ENCODE results near the gene ITPKC.

ITPKC gene

DNA sequence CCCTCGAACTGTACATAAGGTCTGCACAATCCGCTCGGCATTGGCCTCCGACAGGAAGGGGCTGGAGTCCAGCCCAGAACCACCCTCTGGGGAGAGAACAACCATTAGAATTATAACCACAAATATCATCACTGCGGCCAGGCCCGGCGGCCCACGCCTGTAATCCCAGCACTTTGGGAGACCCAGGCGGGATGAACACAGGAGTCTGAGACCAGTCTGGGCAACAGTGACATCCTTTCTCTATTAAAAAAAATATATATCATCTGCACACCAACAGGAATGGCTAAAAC is 11.6 kb upstream of the ITPKC start:
- Histone ChIP-seq H3K4me1 (ENCODE audit: control insufficient read depth, insufficient read depth, low read length) (no peaks in the 10 kb centered on the region), H3K36me3 (ENCODE audit: control insufficient read depth, insufficient read depth, low read length) (peaks cover 16% of the 10 kb centered on the region), H3K4me3 (ENCODE audit: low read length) (no peak overlapping the region), H3K27me3 (ENCODE audit: control insufficient read depth, insufficient read depth, low read length) (no peaks in the 10 kb centered on the region), H3K9ac (ENCODE audit: low read length) (no peak overlapping the region), H3K9me3 (ENCODE audit: control insufficient read depth, low read length) (no peaks in the 10 kb centered on the region)

DNA sequence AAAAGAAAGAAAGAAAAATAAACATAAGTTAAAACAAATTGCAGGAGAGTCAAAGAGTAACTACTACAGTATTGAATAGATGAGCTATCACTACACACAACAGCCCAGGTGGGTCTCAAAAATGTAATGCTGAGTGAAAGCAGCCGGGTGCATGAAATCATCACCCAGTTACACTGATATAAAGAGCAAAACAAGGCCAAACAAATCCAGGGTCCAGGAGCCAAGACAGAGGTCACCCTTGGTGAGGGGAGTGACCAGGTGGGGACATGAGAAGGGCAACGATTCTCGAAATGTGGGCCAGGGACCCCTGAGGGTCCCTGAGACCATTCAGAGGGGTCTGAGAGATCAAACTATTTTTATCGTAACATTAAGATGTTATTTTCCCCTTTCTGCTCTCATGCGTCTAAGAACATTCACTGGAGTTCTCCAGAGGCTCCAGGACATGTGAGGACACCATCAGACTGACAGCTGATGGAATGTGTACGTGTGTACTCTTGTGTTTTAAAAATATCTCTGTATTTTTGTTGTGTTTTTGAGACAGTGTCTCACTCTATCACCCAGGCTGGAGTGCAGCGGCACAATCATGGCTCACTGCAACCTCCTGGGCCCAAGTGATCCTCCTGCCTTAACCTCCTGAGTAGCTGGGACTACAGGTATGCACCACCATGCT is 10.8 kb upstream of the ITPKC start:
- no peaks in the 10 kb centered on the region for H3K4me1 ChIP-seq (ENCODE audit: control insufficient read depth, insufficient read depth, low read length)
- H3K9ac ChIP-seq (ENCODE audit: low read length) = no peak overlapping the region
- peaks cover 16% of the 10 kb centered on the region for H3K36me3 ChIP-seq (ENCODE audit: control insufficient read depth, insufficient read depth, low read length)

DNA sequence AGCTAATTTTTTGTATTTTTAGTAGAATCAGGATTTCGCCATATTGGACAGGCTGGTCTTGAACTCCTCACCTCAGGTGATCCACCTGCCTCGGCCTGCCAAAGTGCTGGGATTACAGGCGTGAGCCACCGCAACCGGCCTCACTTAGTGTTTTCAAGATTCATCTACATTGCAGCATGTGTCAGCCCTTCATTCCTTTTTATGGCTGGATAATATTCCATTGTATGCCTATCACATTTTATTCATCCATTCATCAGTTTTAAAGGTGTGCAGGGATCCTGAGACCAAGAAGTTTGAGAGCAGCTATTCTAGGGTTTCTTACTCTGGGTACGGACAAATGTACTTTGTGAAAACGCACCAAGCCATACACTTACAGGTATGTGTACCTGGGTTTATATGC is 9.3 kb upstream of the ITPKC start:
- Histone ChIP-seq H3K36me3 (ENCODE audit: control insufficient read depth, insufficient read depth, low read length) (peaks cover 1% of the 10 kb centered on the region), H3K4me3 (ENCODE audit: low read length) (no peak overlapping the region), H3K9me3 (ENCODE audit: control insufficient read depth, low read length) (no peaks in the 10 kb centered on the region), H3K27me3 (ENCODE audit: control insufficient read depth, insufficient read depth, low read length) (no peaks in the 10 kb centered on the region), H3K9ac (ENCODE audit: low read length) (no peak overlapping the region), H3K4me1 (ENCODE audit: control insufficient read depth, insufficient read depth, low read length) (no peaks in the 10 kb centered on the region)

More for the DNA sequence above, 10.8 kb upstream of the ITPKC start:
- Histone ChIP-seq H3K27me3 (ENCODE audit: control insufficient read depth, insufficient read depth, low read length) (no peaks in the 10 kb centered on the region), H3K4me3 (ENCODE audit: low read length) (no peak overlapping the region), H3K9me3 (ENCODE audit: control insufficient read depth, low read length) (no peaks in the 10 kb centered on the region)

- H3K27me3 ChIP-seq (ENCODE audit: control insufficient read depth, insufficient read depth, low read length) = no peaks in the 10 kb centered on the region
- no peak overlapping the region for H3K4me3 ChIP-seq (ENCODE audit: low read length)
- no peaks in the 10 kb centered on the region for H3K36me3 ChIP-seq (ENCODE audit: control insufficient read depth, insufficient read depth, low read length)
- no peak overlapping the region for H3K9ac ChIP-seq (ENCODE audit: low read length)
- H3K4me1 ChIP-seq (ENCODE audit: control insufficient read depth, insufficient read depth, low read length) = peaks cover 6% of the 10 kb centered on the region
- H3K9me3 ChIP-seq (ENCODE audit: control insufficient read depth, low read length) = no peaks in the 10 kb centered on the region
These were observed 7.1 kb upstream of the ITPKC start for GRCh38 chr19:40709817-40710216.

DNA sequence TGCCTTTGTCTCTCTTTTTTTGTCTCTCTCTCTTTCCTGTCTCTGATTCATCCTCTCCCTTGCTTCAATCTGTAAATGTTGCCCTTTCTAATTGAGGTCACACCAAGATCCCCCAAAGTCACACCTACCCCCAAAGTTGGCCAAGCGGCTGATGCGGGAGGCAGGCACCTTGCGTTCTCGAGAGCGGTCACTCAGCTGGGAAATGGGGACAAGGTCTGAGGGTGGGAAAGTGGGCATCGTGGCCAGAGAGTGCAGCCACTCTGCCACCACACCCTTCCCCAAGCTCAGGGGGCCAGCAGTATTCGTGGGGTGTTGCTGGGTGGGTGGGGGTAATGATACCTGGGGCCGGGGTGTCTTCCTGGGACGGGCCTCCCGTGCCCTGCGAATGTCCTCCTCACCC is 3.0 kb upstream of the ITPKC start:
- Histone ChIP-seq H3K4me3 (ENCODE audit: low read length) (no peak overlapping the region), H3K9me3 (ENCODE audit: control insufficient read depth, low read length) (no peaks in the 10 kb centered on the region), H3K9ac (ENCODE audit: low read length) (peak overlapping the region; percentile 95), H3K36me3 (ENCODE audit: control insufficient read depth, insufficient read depth, low read length) (no peaks in the 10 kb centered on the region), H3K27me3 (ENCODE audit: control insufficient read depth, insufficient read depth, low read length) (no peaks in the 10 kb centered on the region), H3K4me1 (ENCODE audit: control insufficient read depth, insufficient read depth, low read length) (peaks cover 25% of the 10 kb centered on the region)

- H3K4me1 ChIP-seq (ENCODE audit: control insufficient read depth, insufficient read depth, low read length) = peaks cover 32% of the 10 kb centered on the region
These were observed 2.2 kb upstream of the ITPKC start for GRCh38 chr19:40714441-40715299.

DNA sequence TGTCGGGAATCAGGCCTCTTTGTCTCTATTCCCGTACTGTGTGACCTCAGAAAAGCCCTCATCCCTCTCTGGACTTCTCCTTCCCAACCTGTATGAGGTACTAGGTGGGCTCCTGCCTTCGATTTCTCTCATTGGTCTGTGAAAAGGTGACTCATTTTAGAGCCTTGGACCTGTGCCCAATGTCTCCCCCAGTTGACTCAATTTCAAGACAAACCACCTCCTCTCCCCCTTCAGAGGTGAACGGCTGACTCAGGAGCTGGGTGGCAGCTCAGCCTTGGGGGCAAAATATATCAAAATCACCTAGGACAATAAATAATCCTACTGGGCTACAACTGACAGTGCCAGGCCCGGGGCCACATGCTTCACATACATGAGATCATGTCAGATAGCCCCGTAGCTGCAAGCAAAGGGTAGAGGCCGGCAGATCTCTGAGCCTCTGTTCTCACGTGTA is 856 bp upstream of the ITPKC start:
- peak overlapping the region; percentile 76 for H3K4me3 ChIP-seq (ENCODE audit: low read length)
- peak overlapping the region; percentile 95 for H3K9ac ChIP-seq (ENCODE audit: low read length)
- H3K36me3 ChIP-seq (ENCODE audit: control insufficient read depth, insufficient read depth, low read length) = no peaks in the 10 kb centered on the region
- H3K27me3 ChIP-seq (ENCODE audit: control insufficient read depth, insufficient read depth, low read length) = no peaks in the 10 kb centered on the region
- no peaks in the 10 kb centered on the region for H3K9me3 ChIP-seq (ENCODE audit: control insufficient read depth, low read length)
- peaks cover 46% of the 10 kb centered on the region for H3K4me1 ChIP-seq (ENCODE audit: control insufficient read depth, insufficient read depth, low read length)

More at GRCh38 chr19:40714441-40715299, 2.2 kb upstream of the ITPKC start:
- no peaks in the 10 kb centered on the region for H3K9me3 ChIP-seq (ENCODE audit: control insufficient read depth, low read length)
- H3K4me3 ChIP-seq (ENCODE audit: low read length) = peak overlapping the region; percentile 76
- H3K9ac ChIP-seq (ENCODE audit: low read length) = peak overlapping the region; percentile 95
- H3K27me3 ChIP-seq (ENCODE audit: control insufficient read depth, insufficient read depth, low read length) = no peaks in the 10 kb centered on the region
- no peaks in the 10 kb centered on the region for H3K36me3 ChIP-seq (ENCODE audit: control insufficient read depth, insufficient read depth, low read length)

- Histone ChIP-seq H3K9ac (ENCODE audit: low read length) (peak overlapping the region; percentile 95), H3K36me3 (ENCODE audit: control insufficient read depth, insufficient read depth, low read length) (no peaks in the 10 kb centered on the region), H3K27me3 (ENCODE audit: control insufficient read depth, insufficient read depth, low read length) (no peaks in the 10 kb centered on the region), H3K4me1 (ENCODE audit: control insufficient read depth, insufficient read depth, low read length) (peaks cover 51% of the 10 kb centered on the region), H3K4me3 (ENCODE audit: low read length) (peak overlapping the region; percentile 76), H3K9me3 (ENCODE audit: control insufficient read depth, low read length) (no peaks in the 10 kb centered on the region)
These were observed 490 bp downstream of the ITPKC start for GRCh38 chr19:40717325-40717879.

DNA sequence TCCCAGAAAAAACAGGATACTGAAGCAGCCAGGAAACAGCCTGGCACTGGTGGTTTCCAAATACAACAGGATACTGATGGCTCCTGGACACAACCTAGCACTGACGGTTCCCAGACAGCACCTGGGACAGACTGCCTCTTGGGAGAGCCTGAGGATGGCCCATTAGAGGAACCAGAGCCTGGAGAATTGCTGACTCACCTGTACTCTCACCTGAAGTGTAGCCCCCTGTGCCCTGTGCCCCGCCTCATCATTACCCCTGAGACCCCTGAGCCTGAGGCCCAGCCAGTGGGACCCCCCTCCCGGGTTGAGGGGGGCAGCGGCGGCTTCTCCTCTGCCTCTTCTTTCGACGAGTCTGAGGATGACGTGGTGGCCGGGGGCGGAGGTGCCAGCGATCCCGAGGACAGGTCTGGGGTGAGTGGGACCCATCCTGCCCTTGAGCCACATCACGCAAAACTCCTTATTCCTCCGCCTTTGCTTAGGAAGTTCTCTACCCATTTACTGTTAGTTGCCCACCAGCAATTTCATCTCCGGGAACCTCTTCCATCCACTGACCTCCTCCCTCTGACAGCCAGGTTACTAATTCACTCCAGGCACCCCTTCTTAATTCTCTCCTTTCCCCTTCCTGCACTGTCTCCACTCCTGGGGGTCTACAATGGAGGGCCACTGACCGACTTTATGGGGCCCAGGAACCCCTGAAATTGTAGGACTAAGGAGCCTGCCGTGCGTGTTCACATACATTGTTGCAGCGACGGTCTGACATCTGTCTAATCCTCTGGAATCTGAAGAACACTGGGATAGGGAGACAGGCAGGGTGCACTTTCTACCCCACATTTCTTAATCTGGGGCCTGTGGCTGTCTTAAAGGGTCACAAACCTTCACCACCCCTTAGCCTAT is 1.2 kb downstream of the ITPKC start:
- H3K9me3 ChIP-seq (ENCODE audit: control insufficient read depth, low read length) = no peaks in the 10 kb centered on the region

DNA sequence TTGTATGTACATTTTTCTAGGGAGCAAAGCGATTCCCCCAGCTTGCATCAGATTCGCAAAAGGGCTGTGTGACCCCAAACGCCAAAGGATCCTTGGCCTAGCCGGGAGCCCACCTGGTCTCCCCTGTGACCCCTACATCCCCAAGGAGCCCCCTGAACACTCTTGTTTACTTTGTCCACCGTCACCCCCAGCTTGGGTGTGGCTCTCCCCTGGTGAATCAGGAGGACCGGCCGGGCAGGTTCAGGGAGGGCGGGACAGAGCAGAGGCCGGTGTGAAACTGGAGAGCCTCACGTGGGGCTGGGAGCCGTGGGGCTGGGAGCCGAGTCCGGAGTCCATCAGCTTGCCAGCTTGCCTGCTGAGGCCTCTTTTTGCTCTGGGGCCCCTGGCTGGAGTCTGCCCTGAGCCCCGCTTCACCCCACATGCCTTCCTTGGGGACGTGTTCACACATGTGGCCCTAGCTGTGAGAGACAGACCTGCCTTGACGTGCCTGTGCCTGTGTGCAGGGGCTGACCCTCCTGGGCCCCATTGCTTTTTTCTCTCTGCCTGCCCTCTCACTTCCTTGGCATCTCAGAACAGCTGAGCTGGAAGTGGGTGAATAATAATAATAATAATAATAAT is 2.0 kb downstream of the ITPKC start:
- Histone ChIP-seq H3K36me3 (ENCODE audit: control insufficient read depth, insufficient read depth, low read length) (no peaks in the 10 kb centered on the region), H3K4me3 (ENCODE audit: low read length) (peak overlapping the region; percentile 76), H3K4me1 (ENCODE audit: control insufficient read depth, insufficient read depth, low read length) (peaks cover 53% of the 10 kb centered on the region), H3K9me3 (ENCODE audit: control insufficient read depth, low read length) (no peaks in the 10 kb centered on the region), H3K9ac (ENCODE audit: low read length) (peak overlapping the region; percentile 95), H3K27me3 (ENCODE audit: control insufficient read depth, insufficient read depth, low read length) (no peaks in the 10 kb centered on the region)

More for the DNA sequence above, 1.2 kb downstream of the ITPKC start:
- Histone ChIP-seq H3K4me1 (ENCODE audit: control insufficient read depth, insufficient read depth, low read length) (peaks cover 53% of the 10 kb centered on the region), H3K36me3 (ENCODE audit: control insufficient read depth, insufficient read depth, low read length) (no peaks in the 10 kb centered on the region), H3K4me3 (ENCODE audit: low read length) (peak overlapping the region; percentile 76), H3K9ac (ENCODE audit: low read length) (peak overlapping the region; percentile 95), H3K27me3 (ENCODE audit: control insufficient read depth, insufficient read depth, low read length) (no peaks in the 10 kb centered on the region)

- H3K4me3 ChIP-seq (ENCODE audit: low read length) = peak overlapping the region; percentile 3
- peaks cover 50% of the 10 kb centered on the region for H3K4me1 ChIP-seq (ENCODE audit: control insufficient read depth, insufficient read depth, low read length)
- H3K9me3 ChIP-seq (ENCODE audit: control insufficient read depth, low read length) = no peaks in the 10 kb centered on the region
- peak overlapping the region; percentile 95 for H3K9ac ChIP-seq (ENCODE audit: low read length)
- no peaks in the 10 kb centered on the region for H3K27me3 ChIP-seq (ENCODE audit: control insufficient read depth, insufficient read depth, low read length)
- H3K36me3 ChIP-seq (ENCODE audit: control insufficient read depth, insufficient read depth, low read length) = no peaks in the 10 kb centered on the region
These were observed 2.5 kb downstream of the ITPKC start for GRCh38 chr19:40719414-40719894.
